ENCODE results near the gene CAMK2G.

CAMK2G gene

GRCh38 chr10:73839276-73839966 is 34.9 kb downstream of the CAMK2G start:
- no peak for TF ChIP-seq TCF12 (IDR thresholded peaks at IDR 0.05; ENCODE audit: low read depth)
- TF ChIP-seq CEBPB (IDR thresholded peaks at IDR 0.05): no peak
- no peak for TF ChIP-seq YY1 (IDR thresholded peaks at IDR 0.05; ENCODE audit: low read depth)
- TF ChIP-seq ZBTB7A (IDR thresholded peaks at IDR 0.05; ENCODE audit: low read depth): no peak
- TF ChIP-seq TEAD4 (IDR thresholded peaks at IDR 0.05): no peak
- TF ChIP-seq CREB1 (IDR thresholded peaks at IDR 0.05; ENCODE audit: low read depth): no peak
- TF ChIP-seq USF1 (IDR thresholded peaks at IDR 0.05): no peak
- TF ChIP-seq NFIC (IDR thresholded peaks at IDR 0.05): no peak
- TF ChIP-seq FOXM1 (IDR thresholded peaks at IDR 0.05; ENCODE audit: borderline replicate concordance, low read depth): no peak
- no peak for TF ChIP-seq TAF1 (IDR thresholded peaks at IDR 0.05; ENCODE audit: low read depth)
- TF ChIP-seq REST (IDR thresholded peaks at IDR 0.05; ENCODE audit: low read depth): no peak
- no peak for TF ChIP-seq MAX (IDR thresholded peaks at IDR 0.05)
- no peak for TF ChIP-seq RAD21 (IDR thresholded peaks at IDR 0.05; ENCODE audit: low read depth)
- no peak for TF ChIP-seq EP300 (IDR thresholded peaks at IDR 0.05; ENCODE audit: borderline replicate concordance)
- TF ChIP-seq EGR1 (IDR thresholded peaks at IDR 0.05): no peak

GRCh38 chr10:73838827-73839226 is 35.5 kb downstream of the CAMK2G start:
- no peak for TF ChIP-seq CREB1 (IDR thresholded peaks at IDR 0.05; ENCODE audit: low read depth)
- TF ChIP-seq TEAD4 (IDR thresholded peaks at IDR 0.05): no peak
- no peak for TF ChIP-seq REST (IDR thresholded peaks at IDR 0.05; ENCODE audit: low read depth)
- TF ChIP-seq YY1 (IDR thresholded peaks at IDR 0.05; ENCODE audit: low read depth): no peak

- TF ChIP-seq FOXM1 (IDR thresholded peaks at IDR 0.05; ENCODE audit: borderline replicate concordance, low read depth) (no peak), NFIC (IDR thresholded peaks at IDR 0.05) (no peak), TEAD4 (IDR thresholded peaks at IDR 0.05) (no peak), TAF1 (IDR thresholded peaks at IDR 0.05; ENCODE audit: low read depth) (no peak), ZBTB7A (IDR thresholded peaks at IDR 0.05; ENCODE audit: low read depth) (no peak), TCF12 (IDR thresholded peaks at IDR 0.05; ENCODE audit: low read depth) (no peak), REST (IDR thresholded peaks at IDR 0.05; ENCODE audit: low read depth) (no peak), USF1 (IDR thresholded peaks at IDR 0.05) (no peak), CEBPB (IDR thresholded peaks at IDR 0.05) (no peak), YY1 (IDR thresholded peaks at IDR 0.05; ENCODE audit: low read depth) (no peak), EP300 (IDR thresholded peaks at IDR 0.05; ENCODE audit: borderline replicate concordance) (no peak), EGR1 (IDR thresholded peaks at IDR 0.05) (no peak), RAD21 (IDR thresholded peaks at IDR 0.05; ENCODE audit: low read depth) (no peak), CREB1 (IDR thresholded peaks at IDR 0.05; ENCODE audit: low read depth) (no peak), MAX (IDR thresholded peaks at IDR 0.05) (no peak)
These were observed 36.3 kb downstream of the CAMK2G start for GRCh38 chr10:73838008-73838567.

- TF ChIP-seq CREB1 (IDR thresholded peaks at IDR 0.05; ENCODE audit: low read depth): no peak
- TF ChIP-seq EP300 (IDR thresholded peaks at IDR 0.05; ENCODE audit: borderline replicate concordance): no peak
- TF ChIP-seq EGR1 (IDR thresholded peaks at IDR 0.05): no peak
- TF ChIP-seq YY1 (IDR thresholded peaks at IDR 0.05; ENCODE audit: low read depth): no peak
- TF ChIP-seq TAF1 (IDR thresholded peaks at IDR 0.05; ENCODE audit: low read depth): no peak
- TF ChIP-seq REST (IDR thresholded peaks at IDR 0.05; ENCODE audit: low read depth): no peak
- no peak for TF ChIP-seq FOXM1 (IDR thresholded peaks at IDR 0.05; ENCODE audit: borderline replicate concordance, low read depth)
- no peak for TF ChIP-seq ZBTB7A (IDR thresholded peaks at IDR 0.05; ENCODE audit: low read depth)
- TF ChIP-seq TEAD4 (IDR thresholded peaks at IDR 0.05): no peak
- TF ChIP-seq CEBPB (IDR thresholded peaks at IDR 0.05): no peak
- TF ChIP-seq NFIC (IDR thresholded peaks at IDR 0.05): no peak
- no peak for TF ChIP-seq MAX (IDR thresholded peaks at IDR 0.05)
- TF ChIP-seq USF1 (IDR thresholded peaks at IDR 0.05): no peak
These were observed 37.3 kb downstream of the CAMK2G start for GRCh38 chr10:73837072-73837471.
